ENCODE results near the gene FANCE. TPM values are rescaled to one million over a fixed set of nuclear protein-coding genes. Genes with fewer than 3 reads are reported as not detected.

FANCE gene
- total RNA-seq, 1 donor from 2014 or later: 33.4 TPM

- Mint-ChIP-seq H3K4me1 (ENCODE audit: low read depth, unreplicated experiment) (no peaks in the 10 kb centered on the region), H3K27ac (ENCODE audit: unreplicated experiment) (no peak overlapping the region), H3K27me3 (ENCODE audit: unreplicated experiment) (no peaks in the 10 kb centered on the region), H3K9me3 (ENCODE audit: unreplicated experiment) (peaks cover 5% of the 10 kb centered on the region), H3K36me3 (ENCODE audit: unreplicated experiment) (peaks cover 18% of the 10 kb centered on the region), H3K4me3 (ENCODE audit: unreplicated experiment) (no peak overlapping the region)
- no peak for DNase-seq
- TF ChIP-seq CTCF (IDR thresholded peaks at IDR 0.05; ENCODE audit: partially characterized antibody, unreplicated experiment): no peak
These were observed 26.1 kb upstream of the FANCE start for GRCh38 chr6:35426074-35426473.

- Mint-ChIP-seq H3K4me1 (ENCODE audit: low read depth, unreplicated experiment) (no peaks in the 10 kb centered on the region), H3K4me3 (ENCODE audit: unreplicated experiment) (no peak overlapping the region), H3K9me3 (ENCODE audit: unreplicated experiment) (peaks cover 5% of the 10 kb centered on the region), H3K27ac (ENCODE audit: unreplicated experiment) (no peak overlapping the region), H3K36me3 (ENCODE audit: unreplicated experiment) (peaks cover 18% of the 10 kb centered on the region), H3K27me3 (ENCODE audit: unreplicated experiment) (no peaks in the 10 kb centered on the region)
- no peak for TF ChIP-seq CTCF (IDR thresholded peaks at IDR 0.05; ENCODE audit: partially characterized antibody, unreplicated experiment)
- no peak for DNase-seq
These were observed 24.7 kb upstream of the FANCE start for GRCh38 chr6:35427435-35427834.

- Mint-ChIP-seq H3K27me3 (ENCODE audit: unreplicated experiment) (no peaks in the 10 kb centered on the region), H3K4me3 (ENCODE audit: unreplicated experiment) (no peak overlapping the region), H3K27ac (ENCODE audit: unreplicated experiment) (no peak overlapping the region), H3K4me1 (ENCODE audit: low read depth, unreplicated experiment) (no peaks in the 10 kb centered on the region), H3K36me3 (ENCODE audit: unreplicated experiment) (peaks cover 18% of the 10 kb centered on the region), H3K9me3 (ENCODE audit: unreplicated experiment) (peaks cover 5% of the 10 kb centered on the region)
- TF ChIP-seq CTCF (IDR thresholded peaks at IDR 0.05; ENCODE audit: partially characterized antibody, unreplicated experiment): no peak
- DNase-seq: no peak
These were observed 24.3 kb upstream of the FANCE start for GRCh38 chr6:35427851-35428321.

GRCh38 chr6:35428421-35429149 is 23.6 kb upstream of the FANCE start:
- no peak for TF ChIP-seq CTCF (IDR thresholded peaks at IDR 0.05; ENCODE audit: partially characterized antibody, unreplicated experiment)
- Mint-ChIP-seq H3K4me3 (ENCODE audit: unreplicated experiment) (no peak overlapping the region), H3K4me1 (ENCODE audit: low read depth, unreplicated experiment) (no peaks in the 10 kb centered on the region), H3K27ac (ENCODE audit: unreplicated experiment) (no peak overlapping the region), H3K27me3 (ENCODE audit: unreplicated experiment) (no peaks in the 10 kb centered on the region), H3K9me3 (ENCODE audit: unreplicated experiment) (peaks cover 4% of the 10 kb centered on the region), H3K36me3 (ENCODE audit: unreplicated experiment) (peaks cover 18% of the 10 kb centered on the region)
- DNase-seq: no peak

- no peak for TF ChIP-seq CTCF (IDR thresholded peaks at IDR 0.05; ENCODE audit: partially characterized antibody, unreplicated experiment)
- Mint-ChIP-seq H3K27me3 (ENCODE audit: unreplicated experiment) (no peaks in the 10 kb centered on the region), H3K27ac (ENCODE audit: unreplicated experiment) (no peak overlapping the region), H3K4me1 (ENCODE audit: low read depth, unreplicated experiment) (no peaks in the 10 kb centered on the region), H3K36me3 (ENCODE audit: unreplicated experiment) (peaks cover 18% of the 10 kb centered on the region), H3K9me3 (ENCODE audit: unreplicated experiment) (peaks cover 4% of the 10 kb centered on the region), H3K4me3 (ENCODE audit: unreplicated experiment) (no peak overlapping the region)
- DNase-seq: no peak
These were observed 22.7 kb upstream of the FANCE start for GRCh38 chr6:35429463-35429862.
